HepG2 (cell line): Measurements from ENCODE around the gene TEX30. TPM values are rescaled to one million over a fixed set of nuclear protein-coding genes. Genes with fewer than 3 reads are reported as not detected.

Experiments
- AKNA ChIP-seq: sonication (generic); formaldehyde crosslinking; IDR thresholded peaks from 2 replicates; pipeline ENCODE4 v1.4.0; 2020; ENCODE audit warnings: missing genetic modification reagents, borderline replicate concordance
- FOXA1 ChIP-seq, 2 experiments: fragments of 450-650 bp in 1 of 2; sonication (generic) in 1 of 2; formaldehyde crosslinking in 1 of 2; IDR thresholded peaks; 2 replicates each; pipeline versions ENCODE4 v1.4.0 to v1.6.1; 2016 to 2020; ENCODE audit warnings: missing genetic modification reagents in 1 of 2
- PLSCR1 ChIP-seq: sonication (generic); formaldehyde crosslinking; IDR thresholded peaks from 2 replicates; pipeline ENCODE4 v1.5.0; 2020; ENCODE audit warnings: missing genetic modification reagents, mild to moderate bottlenecking, borderline replicate concordance
- RAD21 ChIP-seq: fragments of 450-650 bp; formaldehyde crosslinking; IDR thresholded peaks from 2 replicates; pipeline ENCODE4 v1.5.0; 2020; ENCODE audit warnings: mild to moderate bottlenecking
- SKIL ChIP-seq: sonication (generic); formaldehyde crosslinking; IDR thresholded peaks from 2 replicates; pipeline ENCODE4 v1.8.0; 2022; ENCODE audit warnings: missing genetic modification reagents, mild to moderate bottlenecking, moderate library complexity, borderline replicate concordance
- SOX6 ChIP-seq, 2 experiments: fragments of 450-650 bp in 1 of 2; sonication (generic) in 1 of 2; formaldehyde crosslinking in 1 of 2; IDR thresholded peaks; 2 replicates each; pipeline versions ENCODE4 v1.4.0 to v1.6.1; 2017 to 2020; ENCODE audit warnings: antibody characterized with exemption in 1 of 2, mild to moderate bottlenecking in 1 of 2, missing genetic modification reagents in 1 of 2
- ZBTB1 ChIP-seq: sonication (generic); formaldehyde crosslinking; IDR thresholded peaks from 2 replicates; pipeline ENCODE4 v1.4.0; 2020; ENCODE audit warnings: missing genetic modification reagents, borderline replicate concordance
- ZBTB4 ChIP-seq: sonication (generic); formaldehyde crosslinking; IDR thresholded peaks from 2 replicates; pipeline ENCODE4 v1.4.0; 2020; ENCODE audit warnings: missing genetic modification reagents, mild to moderate bottlenecking, borderline replicate concordance
- ZNF432 ChIP-seq: sonication (generic); formaldehyde crosslinking; IDR thresholded peaks from 2 replicates; pipeline ENCODE4 v1.5.0; 2020; ENCODE audit warnings: missing genetic modification reagents, mild to moderate bottlenecking, borderline replicate concordance
- ZNF563 ChIP-seq: sonication (generic); formaldehyde crosslinking; IDR thresholded peaks from 2 replicates; pipeline ENCODE4 v1.8.0; 2022; ENCODE audit warnings: mild to moderate bottlenecking, moderate library complexity, missing genetic modification reagents
- ZNF713 ChIP-seq: sonication (generic); formaldehyde crosslinking; IDR thresholded peaks from 2 replicates; pipeline ENCODE4 v1.4.0; 2020; ENCODE audit warnings: mild to moderate bottlenecking, missing genetic modification reagents
- ZNF766 ChIP-seq: sonication (generic); formaldehyde crosslinking; IDR thresholded peaks from 2 replicates; pipeline ENCODE4 v1.5.0; 2020; ENCODE audit warnings: missing genetic modification reagents, borderline replicate concordance
- ZNF775 ChIP-seq: sonication (generic); formaldehyde crosslinking; IDR thresholded peaks from 2 replicates; pipeline ENCODE4 v1.4.0; 2020; ENCODE audit warnings: missing genetic modification reagents, mild to moderate bottlenecking, moderate library complexity, borderline replicate concordance
- ZSCAN20 ChIP-seq: sonication (generic); formaldehyde crosslinking; IDR thresholded peaks from 2 replicates; pipeline ENCODE4 v1.4.0; 2020; ENCODE audit warnings: missing genetic modification reagents, mild to moderate bottlenecking, borderline replicate concordance
- ZSCAN9 ChIP-seq: IDR thresholded peaks from 2 replicates; pipeline ENCODE4 v1.6.1; 2016; ENCODE audit warnings: borderline replicate concordance
- polyA plus RNA-seq, 8 experiments: library from polyadenylated mRNA; depleted of rRNA in 3 of 8; stranded (reverse) in 7 of 8; unstranded in 1 of 8; fragments of >200 nt; fragmentation: Illumina TruSeq in 4 of 8; extraction: Trizol in 4 of 8; gene quantifications; 2 replicates each; pipeline versions ENCODE4 v1.2.1 to v1.2.3, GENCODE V29; 2011 to 2016; ENCODE audit warnings: low read depth in 4 of 8, missing spikeins in 1 of 8, mixed read lengths in 1 of 8; ENCODE audit not compliant: insufficient read depth in 1 of 8
- total RNA-seq, 5 experiments: library from RNA; depleted of rRNA; stranded (reverse); fragments of >200 nt; fragmentation: Illumina TruSeq; extraction: Trizol; gene quantifications; 2 replicates each; pipeline ENCODE4 v1.2.3, GENCODE V29; 2016; ENCODE audit warnings: low read depth in 1 of 5

Gene TEX30
- total and polyA plus RNA-seq, 2 of the 13 experiments (the other 11 are each of a cell fraction or from before 2014, with no cell fraction given), result 0.60 to 1.2 TPM

- TF ChIP-seq ZNF563, result no peak; the same call in 1 of the 2 replicates
- TF ChIP-seq ZNF432, result no peak
- no peak for TF ChIP-seq ZNF713 (CRISPR knock-in tag)
- TF ChIP-seq FOXA1 (IDR thresholded peaks at IDR 0.05), result no peak
- TF ChIP-seq FOXA1 (CRISPR knock-in tag; IDR thresholded peaks at IDR 0.05), result no peak
- TF ChIP-seq PLSCR1 (CRISPR knock-in tag), result 0 out of 2 replicates have a peak, but pooled peaks have one; percentile 31
- TF ChIP-seq ZNF775 (CRISPR knock-in tag), result no peak
- no peak for TF ChIP-seq ZSCAN20 (CRISPR knock-in tag)
- TF ChIP-seq SOX6 (IDR thresholded peaks at IDR 0.05), result no peak
- no peak for TF ChIP-seq SOX6 (CRISPR knock-in tag; IDR thresholded peaks at IDR 0.05)
- TF ChIP-seq ZNF766 (CRISPR knock-in tag), result no peak; the same call in 1 of the 2 replicates
- TF ChIP-seq SKIL (CRISPR knock-in tag), result no peak
- 0 out of 2 replicates have a peak, but pooled peaks have one; percentile 23 for TF ChIP-seq ZSCAN9 (CRISPR knock-in tag)
- no peak for TF ChIP-seq ZBTB1 (CRISPR knock-in tag)
- no peak for TF ChIP-seq AKNA (CRISPR knock-in tag)
- no peak for TF ChIP-seq ZBTB4
- no peak for TF ChIP-seq RAD21 (CRISPR knock-in tag)
Measured at GRCh38 chr13:102799426-102800144, 26.0 kb upstream of the TEX30 start (continued).
